ENCODE measurements around the gene TRMT61B.

DNA sequence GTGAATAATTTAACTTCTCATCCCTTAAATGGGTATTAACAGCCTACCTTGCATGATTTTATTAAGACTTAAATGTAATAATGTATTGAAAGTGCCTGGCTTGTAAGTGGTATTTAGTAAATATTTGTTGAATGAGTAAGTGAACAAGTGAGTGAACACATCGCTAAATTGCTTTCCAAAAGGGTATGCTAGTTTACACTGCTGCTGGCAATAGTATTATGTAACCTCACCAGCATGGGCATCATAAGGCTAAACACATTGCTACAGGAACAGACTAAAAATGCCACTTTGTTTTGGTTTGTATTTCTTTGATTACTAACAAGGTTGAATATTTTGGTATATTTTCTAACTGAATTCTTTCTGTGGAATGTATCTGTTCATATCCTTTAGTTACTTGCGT is 34.2 kb upstream of the TRMT61B start:
- no peak for TF ChIP-seq POLR2AphosphoS5 (IDR thresholded peaks at IDR 0.05; ENCODE audit: insufficient read depth in 1 of 2, low read depth in 1 of 2)
- TF ChIP-seq CTCF (IDR thresholded peaks at IDR 0.05): no peak

Data from vagina (tissue), 2 donors.